IMR-90 (cell line): ENCODE measurements around the gene ZFHX3. TPM values are rescaled to one million over a fixed set of nuclear protein-coding genes. Genes with fewer than 3 reads are reported as not detected.

Source experiments
- ATAC-seq: fragments of 200-7000 bp; cut with Tn5 transposase; 2 replicates; pipeline ENCODE4 v1.9.1; 2020; ENCODE audit warnings: low read depth, mild to moderate bottlenecking, moderate library complexity
- BruUV-seq: library from RNA; stranded (reverse); fragments of 400-500 nt; replicated peaks from 2 replicates; lab custom pipeline; 2021; lab: Mats Ljungman, UMichigan
- CTCF ChIA-PET: fragments of 300-600 bp; formaldehyde crosslinking; extraction: SDS; loops from one replicate; lab custom pipeline; 2021; ENCODE audit warnings: antibody characterized with exemption; lab: Yijun Ruan, JAX
- POLR2A ChIA-PET: fragments of 300-600 bp; sonication (Branson Sonifier 250); formaldehyde crosslinking; loops from one replicate; lab custom pipeline; 2022; ENCODE audit warnings: antibody characterized with exemption; ENCODE audit not compliant: unreplicated experiment; lab: Charles Lee
- DNase-seq: peaks from one replicate; pipeline ENCODE4 v3.0.0; 2013
- H2AFZ ChIP-seq: replicated peaks from 2 replicates; pipeline ENCODE3; 2013; ENCODE audit warnings: low read length, mild to moderate bottlenecking; ENCODE audit not compliant: poor library complexity
- H2AK5ac ChIP-seq: 2 replicates; pipeline ENCODE4 v1.6.1; 2013; ENCODE audit warnings: low read depth, low read length, inconsistent platforms
- H2AK9ac ChIP-seq: replicated peaks from 2 replicates; pipeline ENCODE3; 2013; ENCODE audit warnings: mild to moderate bottlenecking, low read depth, low read length, moderate library complexity; ENCODE audit not compliant: poor library complexity
- H2BK120ac ChIP-seq: 2 replicates; pipeline ENCODE4 v1.6.1; 2013; ENCODE audit warnings: low read depth, low read length, inconsistent platforms
- H2BK15ac ChIP-seq: 3 replicates; pipeline ENCODE4 v1.6.1; 2013; ENCODE audit warnings: low read depth, low read length, inconsistent platforms
- H2BK20ac ChIP-seq: 2 replicates; pipeline ENCODE4 v1.6.1; 2013; ENCODE audit warnings: low read depth, mild to moderate bottlenecking, inconsistent platforms, low read length, moderate library complexity
- H2BK5ac ChIP-seq: 2 replicates; pipeline ENCODE4 v1.6.1; 2013; ENCODE audit warnings: mild to moderate bottlenecking, low read depth, low read length, inconsistent platforms; ENCODE audit not compliant: poor library complexity, severe bottlenecking
- H3K14ac ChIP-seq: replicated peaks from 2 replicates; pipeline ENCODE4 v1.6.1; 2013; ENCODE audit warnings: low read depth, low read length, inconsistent platforms
- H3K18ac ChIP-seq: 2 replicates; pipeline ENCODE4 v1.6.1; 2013; ENCODE audit warnings: low read depth, low read length, control low read depth
- H3K23ac ChIP-seq: 2 replicates; pipeline ENCODE4 v1.6.1; 2013; ENCODE audit warnings: low read depth, low read length, inconsistent platforms
- H3K27ac ChIP-seq: 2 replicates; pipeline ENCODE4 v1.5.1; 2013; ENCODE audit warnings: mild to moderate bottlenecking, control low read depth, low read length; ENCODE audit not compliant: insufficient read depth
- H3K27me3 ChIP-seq: 2 replicates; pipeline ENCODE4 v1.6.1; 2013; ENCODE audit warnings: low read length; ENCODE audit not compliant: control insufficient read depth, insufficient read depth
- H3K36me3 ChIP-seq: 2 replicates; pipeline ENCODE4 v1.6.1; 2013; ENCODE audit warnings: low read length, mixed read lengths; ENCODE audit not compliant: control insufficient read depth, insufficient read depth
- H3K4ac ChIP-seq: 2 replicates; pipeline ENCODE4 v1.6.1; 2013; ENCODE audit warnings: low read depth, low read length, inconsistent platforms
- H3K4me1 ChIP-seq: 2 replicates; pipeline ENCODE4 v1.6.1; 2013; ENCODE audit warnings: low read length, mixed read lengths; ENCODE audit not compliant: control insufficient read depth, insufficient read depth
- H3K4me2 ChIP-seq: 2 replicates; pipeline ENCODE4 v1.6.1; 2013; ENCODE audit warnings: low read depth, mild to moderate bottlenecking, control low read depth, low read length, moderate library complexity
- H3K4me3 ChIP-seq: 2 replicates; pipeline ENCODE4 v1.5.1; 2013; ENCODE audit warnings: low read depth, mild to moderate bottlenecking, control low read depth, low read length, moderate library complexity; ENCODE audit not compliant: insufficient read depth
- H3K56ac ChIP-seq: 2 replicates; pipeline ENCODE4 v1.6.1; 2013; ENCODE audit warnings: low read length, inconsistent platforms; ENCODE audit not compliant: insufficient read depth; ENCODE audit errors: extremely low read depth
- H3K79me1 ChIP-seq, 2 experiments: 2 replicates each; pipeline ENCODE4 v1.6.1; 2013; ENCODE audit warnings: low read length in 2 of 2, inconsistent platforms in 1 of 2, low read depth in 1 of 2
- H3K9ac ChIP-seq: 2 replicates; pipeline ENCODE4 v1.6.1; 2013; ENCODE audit warnings: low read depth, low read length, control low read depth
- H3K9me1 ChIP-seq: 2 replicates; pipeline ENCODE4 v1.6.1; 2013; ENCODE audit warnings: low read length, inconsistent platforms; ENCODE audit not compliant: insufficient read depth
- H3K9me3 ChIP-seq: 2 replicates; pipeline ENCODE4 v1.6.1; 2013; ENCODE audit warnings: low read length; ENCODE audit not compliant: control insufficient read depth, insufficient read depth
- H4K20me1 ChIP-seq: 2 replicates; pipeline ENCODE4 v1.6.1; 2013; ENCODE audit warnings: low read length, inconsistent platforms; ENCODE audit not compliant: insufficient read depth
- H4K5ac ChIP-seq: 2 replicates; pipeline ENCODE4 v1.6.1; 2013; ENCODE audit warnings: mild to moderate bottlenecking, low read depth, low read length, control low read depth
- H4K8ac ChIP-seq, 2 experiments: 2 replicates each; pipeline ENCODE4 v1.6.1; 2013; ENCODE audit warnings: low read depth in 2 of 2, low read length in 2 of 2, control low read depth in 1 of 2, inconsistent platforms in 1 of 2
- H4K91ac ChIP-seq: 2 replicates; pipeline ENCODE4 v1.6.1; 2013; ENCODE audit warnings: low read depth, low read length, inconsistent platforms; ENCODE audit not compliant: insufficient read depth
- CTCF ChIP-seq: conservative IDR thresholded peaks from 2 replicates; pipeline ENCODE4 v1.5.1; 2012; ENCODE audit warnings: mild to moderate bottlenecking, low read depth, low read length, improper control_type of control experiment
- ELK1 ChIP-seq: fragments of 150-350 bp; IDR thresholded peaks from 2 replicates; pipeline ENCODE4 v1.6.1; 2016; ENCODE audit warnings: low read depth, mild to moderate bottlenecking, low read length, moderate library complexity, borderline replicate concordance
- MAZ ChIP-seq: IDR thresholded peaks from 2 replicates; pipeline ENCODE4 v1.6.1; 2012; ENCODE audit warnings: low read depth, mild to moderate bottlenecking, low read length, improper control_type of control experiment, moderate library complexity, borderline replicate concordance
- RFX5 ChIP-seq: IDR thresholded peaks from 2 replicates; pipeline ENCODE4 v1.8.0; 2012; ENCODE audit warnings: low read depth, mild to moderate bottlenecking, low read length, moderate library complexity
- WGBS, 2 experiments: methylation state at CpG; one replicate each; pipeline versions ENCODE4 v1.1.5 to v1.1.7; 2013; ENCODE audit warnings: missing lambda C conversion rate in 2 of 2; ENCODE audit not compliant: insufficient read length in 1 of 2; ENCODE audit errors: extremely low coverage in 2 of 2; 5-methylcytosine and 5-hydroxymethylcytosine counted together
- dilution Hi-C: fragments of 300-500 bp; cut with HindIII; formaldehyde crosslinking; loops from one replicate; pipeline ENCODE4 v1.14.3; 2018; ENCODE audit warnings: low sequenced_read_pairs; ENCODE audit not compliant: unreplicated experiment
- in situ Hi-C: fragments of 300-500 bp; cut with MboI; formaldehyde crosslinking; loops from 3 replicates; pipeline ENCODE4 v1.14.3; 2019; ENCODE audit warnings: low sequenced_read_pairs, inconsistent platforms, mixed read lengths
- intact Hi-C: fragments of 100-400 bp; cut with micrococcal nuclease; formaldehyde crosslinking; loops from 2 replicates; pipeline ENCODE4 v1.10.0; 2022
- polyA plus RNA-seq, 3 experiments: library from polyadenylated mRNA; depleted of rRNA; stranded (reverse); fragments of >200 nt; gene quantifications; 2 replicates each; pipeline ENCODE4 v1.2.3, GENCODE V29; 2012; ENCODE audit warnings: low replicate concordance in 1 of 3
- total RNA-seq: library from RNA; depleted of rRNA; stranded (reverse); fragments of >200 nt; gene quantifications from 2 replicates; pipeline ENCODE4 v1.2.3, GENCODE V29; 2012

Gene ZFHX3
- total and polyA plus RNA-seq, 2 of the 4 experiments (the other 2 are of a cell fraction), result 1.4 to 1.7 TPM

- Histone ChIP-seq H3K4me3 (no peak overlapping the region), H2AK9ac (peak overlapping the region; percentile 52), H3K14ac (no peak overlapping the region), H2AK5ac (no peak overlapping the region), H4K8ac (no peak overlapping the region), H2BK15ac (no peak overlapping the region), H2BK120ac (no peak overlapping the region), H2AFZ (peak overlapping the region; percentile 45), H3K9me3 (no peaks in the 10 kb centered on the region), H3K27ac (no peak overlapping the region), H3K23ac (no peak overlapping the region), H3K4me1 (peaks cover 23% of the 10 kb centered on the region), H3K4ac (peak overlapping the region; percentile 27; the same call in 1 of the 2 replicates), H3K4me2 (no peak overlapping the region), H3K56ac (no peak overlapping the region), H3K36me3 (no peaks in the 10 kb centered on the region; the same call in 1 of the 2 replicates), H3K18ac (no peak overlapping the region), H3K9ac (no peak overlapping the region), H3K27me3 (no peaks in the 10 kb centered on the region), H4K20me1 (peaks cover 65% of the 10 kb centered on the region), H4K91ac (no peak overlapping the region), H2BK5ac (no peak overlapping the region), H2BK20ac (no peak overlapping the region), H3K79me1 (peaks cover 39 to 87% of the 10 kb centered on the region in 2 experiments), H4K5ac (no peak overlapping the region), H3K9me1 (peaks cover 3% of the 10 kb centered on the region; the same call in 1 of the 2 replicates)
- ChIA-PET POLR2A (no interaction called here), CTCF (no interaction called here)
- WGBS, 2 experiments, result 73% methylated on average over 3 of the region's 10 CpGs; no CpG with 5 or more reads in 1 of the 2 experiments
- ATAC-seq, result no peak
- TF ChIP-seq RFX5 (no peak), MAZ (no peak), ELK1 (no peak), CTCF (no peak)
- intact Hi-C loops, result no loop called here
- no TSS peak for BruUV-seq
- DNase-seq, result no peak
- dilution Hi-C loops, result loop anchor here (25.0 kb wide), 1 partner anchor 95 kb away; no protein-coding TSS in a partner anchor
- in situ Hi-C loops, result no loop called here
Observed at GRCh38 chr16:73032541-73033270, 15.2 kb downstream of the ZFHX3 start.
